ENCODE data around the gene HNRNPF.

DNA sequence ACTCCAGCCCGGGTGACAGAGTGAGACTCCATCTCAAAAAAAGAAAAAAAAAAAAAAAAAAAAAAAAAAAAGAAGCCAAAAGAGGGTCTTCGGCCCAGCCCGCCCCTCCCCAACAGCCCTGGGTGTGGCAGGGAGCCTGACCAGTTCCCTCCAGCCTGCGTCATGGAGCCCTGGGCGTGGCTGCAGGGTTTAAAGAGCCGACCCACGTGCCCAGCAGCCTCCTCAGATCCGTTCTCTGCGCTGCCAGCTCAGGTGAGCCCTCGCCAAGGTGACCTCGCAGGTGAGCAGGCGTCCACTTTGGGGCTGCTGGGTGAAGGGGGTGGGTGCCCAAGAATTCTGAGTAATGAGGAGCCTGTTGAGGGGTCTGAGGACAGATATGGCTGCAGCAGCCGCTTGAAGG is 37.6 kb downstream of the HNRNPF start, which contains the start of gene FXYD4:
- TF ChIP-seq, protein P1, sequence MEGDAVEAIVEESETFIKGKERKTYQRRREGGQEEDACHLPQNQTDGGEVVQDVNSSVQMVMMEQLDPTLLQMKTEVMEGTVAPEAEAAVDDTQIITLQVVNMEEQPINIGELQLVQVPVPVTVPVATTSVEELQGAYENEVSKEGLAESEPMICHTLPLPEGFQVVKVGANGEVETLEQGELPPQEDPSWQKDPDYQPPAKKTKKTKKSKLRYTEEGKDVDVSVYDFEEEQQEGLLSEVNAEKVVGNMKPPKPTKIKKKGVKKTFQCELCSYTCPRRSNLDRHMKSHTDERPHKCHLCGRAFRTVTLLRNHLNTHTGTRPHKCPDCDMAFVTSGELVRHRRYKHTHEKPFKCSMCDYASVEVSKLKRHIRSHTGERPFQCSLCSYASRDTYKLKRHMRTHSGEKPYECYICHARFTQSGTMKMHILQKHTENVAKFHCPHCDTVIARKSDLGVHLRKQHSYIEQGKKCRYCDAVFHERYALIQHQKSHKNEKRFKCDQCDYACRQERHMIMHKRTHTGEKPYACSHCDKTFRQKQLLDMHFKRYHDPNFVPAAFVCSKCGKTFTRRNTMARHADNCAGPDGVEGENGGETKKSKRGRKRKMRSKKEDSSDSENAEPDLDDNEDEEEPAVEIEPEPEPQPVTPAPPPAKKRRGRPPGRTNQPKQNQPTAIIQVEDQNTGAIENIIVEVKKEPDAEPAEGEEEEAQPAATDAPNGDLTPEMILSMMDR (IDR thresholded peaks at IDR 0.05) = no peak
- no peak for TF ChIP-seq POLR2A (IDR thresholded peaks at IDR 0.05)
